SU-DHL-6 (cell line): ENCODE measurements around the gene IFT122.

Source experiments
- CTCF ChIP-seq: fragments of 200-600 bp; sonication (generic); IDR thresholded peaks from one replicate; pipeline ENCODE4 v1.5.1; 2017; ENCODE audit warnings: antibody characterized with exemption, mild to moderate bottlenecking, low read length, moderate library complexity; ENCODE audit not compliant: insufficient read depth, poor library complexity, severe bottlenecking
- EZH2phosphoT487 ChIP-seq: fragments of 200-600 bp; sonication (generic), shearing (Covaris generic); conservative IDR thresholded peaks from 2 replicates; pipeline ENCODE4 v1.6.1; 2018; ENCODE audit warnings: mild to moderate bottlenecking, antibody characterized with exemption, low read length, moderate library complexity, mixed read lengths

- TF ChIP-seq CTCF (no peak), EZH2phosphoT487 (no peak)
Measured at GRCh38 chr3:129421988-129422745, 17.9 kb upstream of the IFT122 start.
